GM12892 (cell line): ENCODE results near the gene DNTTIP2.

Experiments
- DNase-seq: peaks from one replicate; pipeline ENCODE4 v3.0.0; 2011; ENCODE audit not compliant: insufficient read length
- FAIRE-seq: peaks from 2 replicates; lab custom pipeline; 2011; peaks lifted over from hg19 to GRCh38; lab: Jason Lieb, UNC
- POLR2A ChIP-seq: IDR thresholded peaks from 2 replicates; pipeline ENCODE4 v1.6.1; 2011; ENCODE audit warnings: low read depth, low read length, control low read depth
- POLR2AphosphoS5 ChIP-seq: IDR thresholded peaks from 2 replicates; pipeline ENCODE4 v1.6.1; 2011; ENCODE audit warnings: low read depth, low read length, control low read depth
- TAF1 ChIP-seq: IDR thresholded peaks from 2 replicates; pipeline ENCODE4 v1.6.1; 2011; ENCODE audit warnings: low read depth, mild to moderate bottlenecking, control low read depth, low read length, borderline replicate concordance

DNTTIP2 gene

GRCh38 chr1:93905734-93906133, 26.7 kb upstream of the DNTTIP2 start:
- no peak for FAIRE-seq
- no peak for DNase-seq
- TF ChIP-seq TAF1 = no peak
- no peak for TF ChIP-seq POLR2AphosphoS5
- TF ChIP-seq POLR2A = no peak

DNA sequence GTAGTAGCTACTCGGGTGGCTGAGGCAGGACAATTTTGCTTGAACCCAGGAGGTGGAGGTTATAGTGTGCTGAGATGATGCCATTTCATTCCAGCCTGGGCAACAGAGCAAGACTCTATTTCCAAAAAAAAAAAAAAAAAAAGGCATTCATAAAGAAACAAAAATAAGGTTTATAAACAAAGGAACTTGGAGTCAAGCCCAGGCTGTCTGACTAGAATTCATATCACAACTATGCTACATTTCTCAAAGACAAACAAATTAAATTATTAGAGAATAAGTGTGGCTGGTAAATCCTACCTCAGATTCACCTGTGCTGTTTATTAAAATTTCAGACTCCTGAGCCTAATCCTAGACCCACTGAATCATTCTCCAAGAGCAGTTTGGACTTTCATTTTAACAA, 26.0 kb upstream of the DNTTIP2 start:
- FAIRE-seq (no peak), DNase-seq (no peak)
- TF ChIP-seq POLR2A (no peak), TAF1 (no peak), POLR2AphosphoS5 (no peak)

DNA sequence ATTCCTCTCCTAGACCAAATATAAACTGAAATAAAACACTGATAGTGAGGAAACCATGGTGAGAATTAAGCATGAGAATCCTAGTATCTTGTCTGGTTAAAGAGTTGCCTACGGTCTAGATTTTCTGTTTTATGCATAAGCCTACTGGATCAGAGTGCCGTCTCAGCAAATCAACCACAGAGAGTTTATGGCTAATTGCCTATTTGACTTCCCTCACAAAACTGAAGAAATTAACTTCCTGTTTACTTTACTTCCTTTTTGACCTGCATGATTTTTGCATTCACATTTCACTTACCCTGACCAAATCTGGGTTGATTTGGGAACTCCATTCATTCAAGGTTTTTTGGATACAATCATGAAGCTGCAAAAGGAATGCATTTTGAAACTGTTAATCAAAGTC, 25.2 kb upstream of the DNTTIP2 start:
- TF ChIP-seq POLR2AphosphoS5 = no peak
- no peak for TF ChIP-seq TAF1
- FAIRE-seq = peak; percentile 69
- DNase-seq = no peak

GRCh38 chr1:93900723-93901504, 21.9 kb upstream of the DNTTIP2 start:
- FAIRE-seq = no peak
- DNase-seq = no peak
- TF ChIP-seq POLR2A (no peak), POLR2AphosphoS5 (no peak), TAF1 (no peak)

DNA sequence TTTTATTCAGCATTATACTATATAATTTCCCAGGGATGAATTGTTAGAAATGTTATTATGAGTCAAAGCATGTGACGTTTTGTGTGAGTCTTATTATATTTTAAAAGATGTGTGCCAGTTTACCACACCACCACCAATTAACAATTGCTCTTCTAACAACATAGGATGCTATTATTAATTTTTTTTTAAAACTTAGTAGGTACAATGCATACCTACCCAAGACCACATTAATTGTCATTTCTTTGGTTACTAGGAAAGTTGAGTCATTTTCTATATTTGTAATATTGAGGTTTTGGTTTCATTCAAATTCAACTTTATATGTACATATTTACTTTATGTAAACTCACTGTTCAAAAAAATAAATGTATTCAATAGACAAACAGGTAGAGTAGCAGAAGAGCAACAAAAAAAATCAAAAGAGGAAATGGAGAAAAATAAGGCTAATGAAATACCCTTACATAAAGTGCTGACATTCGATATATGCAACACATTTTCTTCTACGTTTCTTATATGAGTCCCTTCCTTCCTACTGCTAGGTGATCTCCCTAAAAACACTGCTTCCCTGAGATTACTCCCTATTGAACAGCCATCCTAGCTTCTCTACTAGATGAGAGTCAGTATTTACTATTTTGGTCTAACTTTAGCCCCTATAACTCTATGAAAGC, 20.7 kb upstream of the DNTTIP2 start:
- DNase-seq = no peak
- no peak for TF ChIP-seq POLR2A
- no peak for TF ChIP-seq TAF1
- no peak for TF ChIP-seq POLR2AphosphoS5
- no peak for FAIRE-seq

DNA sequence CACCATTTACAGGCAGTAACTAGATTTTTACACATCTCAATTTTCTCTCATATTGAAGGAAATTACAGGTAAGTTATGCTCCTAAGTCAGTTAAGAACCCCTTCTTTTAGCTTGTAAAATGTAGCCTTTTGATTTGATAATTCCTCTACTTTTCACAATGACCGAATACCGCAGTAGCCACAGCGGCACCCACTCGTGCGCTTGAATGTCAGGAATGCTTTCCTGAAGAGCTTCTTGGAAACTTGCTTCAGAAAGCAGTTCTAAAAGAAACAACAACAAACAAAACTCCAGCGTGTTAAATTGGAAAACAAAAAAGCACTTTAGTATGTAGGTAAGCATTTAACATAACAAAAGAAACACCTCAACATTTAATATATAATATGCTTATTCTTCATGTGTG, 9.9 kb upstream of the DNTTIP2 start:
- no peak for TF ChIP-seq POLR2A
- no peak for TF ChIP-seq POLR2AphosphoS5
- TF ChIP-seq TAF1 = no peak
- DNase-seq = no peak
- FAIRE-seq = peak; percentile 17

- FAIRE-seq (no peak), DNase-seq (no peak)
- TF ChIP-seq POLR2A = no peak
- no peak for TF ChIP-seq POLR2AphosphoS5
- no peak for TF ChIP-seq TAF1
These were observed 3.3 kb upstream of the DNTTIP2 start for GRCh38 chr1:93882269-93882668.

DNA sequence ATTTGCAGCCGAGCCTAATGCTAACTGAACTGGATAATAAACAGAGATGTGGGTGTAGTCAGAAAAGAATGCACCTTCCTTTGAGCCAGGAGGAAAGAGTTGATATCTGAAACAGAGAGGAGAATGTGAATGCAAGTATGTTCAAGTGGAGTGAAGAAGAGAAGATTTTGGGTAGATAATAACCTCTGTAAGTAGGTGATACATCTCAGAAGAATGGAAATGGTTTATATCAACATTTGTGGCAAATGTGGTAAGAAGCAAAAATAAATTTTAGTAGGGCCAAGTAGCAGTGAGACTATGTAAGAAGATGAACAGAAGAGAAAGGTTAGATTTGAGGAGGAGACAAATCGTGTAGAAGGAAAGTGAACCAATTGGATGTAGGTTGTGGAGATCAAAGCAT, 1.7 kb upstream of the DNTTIP2 start:
- no peak for DNase-seq
- TF ChIP-seq POLR2A (no peak), TAF1 (no peak), POLR2AphosphoS5 (no peak)
- FAIRE-seq = no peak

DNA sequence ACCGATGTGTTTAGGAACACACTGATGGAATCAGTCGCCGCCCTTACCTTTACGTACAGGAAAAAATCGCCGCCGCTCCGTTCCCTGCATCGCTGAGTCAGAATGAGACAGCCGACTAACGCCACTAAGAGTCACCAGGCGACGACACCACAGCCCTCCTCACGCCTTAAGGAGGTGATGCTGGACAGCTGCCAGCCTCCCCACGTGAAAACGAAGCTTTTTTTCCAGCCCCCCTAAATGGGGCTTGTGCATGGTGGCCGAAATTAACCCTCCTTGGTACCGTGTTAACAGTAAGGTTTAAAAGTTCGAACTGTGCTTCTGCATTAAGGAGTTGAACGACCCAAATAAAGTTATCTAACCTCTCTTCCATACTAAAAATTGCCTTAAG, 511 bp downstream of the DNTTIP2 start:
- FAIRE-seq (peak; percentile 85), DNase-seq (peak; percentile 36)
- TF ChIP-seq POLR2AphosphoS5 (no peak), TAF1 (no peak), POLR2A (no peak)

GRCh38 chr1:93877529-93877928, 1.5 kb downstream of the DNTTIP2 start:
- TF ChIP-seq POLR2AphosphoS5 (no peak), TAF1 (no peak), POLR2A (no peak)
- FAIRE-seq = no peak
- DNase-seq = no peak

GRCh38 chr1:93876244-93876643, 2.8 kb downstream of the DNTTIP2 start:
- FAIRE-seq = peak; percentile 36

More at GRCh38 chr1:93876244-93876643, 2.8 kb downstream of the DNTTIP2 start:
- no peak for DNase-seq
- TF ChIP-seq POLR2AphosphoS5 (no peak), TAF1 (no peak), POLR2A (no peak)
